Effector memory CD8-positive, alpha-beta T cell (primary cell): ENCODE measurements around the gene PLEKHG3.
A peak's percentile ranks its signal among the peaks of the same experiment; 100 is the strongest.

Source experiments
- ATAC-seq: fragments of 150-1000 bp; cut with Tn5 transposase; replicated peaks from 2 replicates; pipeline ENCODE4 v1.10.0; 2021; ENCODE audit warnings: mild to moderate bottlenecking, moderate library complexity
- DNase-seq, 3 experiments: peaks; one replicate each; pipeline ENCODE4 v3.0.0; 2021
- H3K27ac Mint-ChIP-seq, 2 donors: one replicate each; pipeline ENCODE4 v1.8.0; 2022; ENCODE audit warnings: mild to moderate bottlenecking in 2 of 2, mixed read lengths in 2 of 2, moderate library complexity in 2 of 2
- H3K27me3 Mint-ChIP-seq, 2 donors: one replicate each; pipeline ENCODE4 v1.8.0; 2022; ENCODE audit warnings: mixed read lengths in 2 of 2
- H3K36me3 Mint-ChIP-seq: one replicate; pipeline ENCODE4 v1.8.0; 2022; ENCODE audit warnings: mild to moderate bottlenecking, moderate library complexity, mixed read lengths; ENCODE audit not compliant: insufficient read depth
- H3K4me1 Mint-ChIP-seq, 2 donors: one replicate each; pipeline ENCODE4 v1.8.0; 2022; ENCODE audit warnings: low read depth in 2 of 2, mixed read lengths in 2 of 2
- H3K4me3 Mint-ChIP-seq, 2 donors: one replicate each; pipeline ENCODE4 v1.8.0; 2022; ENCODE audit warnings: mild to moderate bottlenecking in 2 of 2, mixed read lengths in 2 of 2, moderate library complexity in 2 of 2
- H3K9me3 Mint-ChIP-seq, 2 donors: one replicate each; pipeline ENCODE4 v1.8.0; 2022; ENCODE audit warnings: mixed read lengths in 2 of 2

PLEKHG3 gene

GRCh38 chr14:64728856-64729255, 24.6 kb downstream of the PLEKHG3 start:
- Mint-ChIP-seq H3K9me3 (no peaks in the 10 kb centered on the region), H3K4me1 (peaks cover 49 to 75% of the 10 kb centered on the region in 2 donors), H3K27me3 (no peaks in the 10 kb centered on the region), H3K36me3 (peaks cover 54% of the 10 kb centered on the region), H3K4me3 (peak overlapping the region in 1 of 2 donors; percentile 55), H3K27ac (peak overlapping the region; percentile 91 to 93)
- no peak for DNase-seq
- no peak for ATAC-seq

- H3K4me3 Mint-ChIP-seq = peak overlapping the region; percentile 7 to 19
- peak overlapping the region; percentile 91 to 93 for H3K27ac Mint-ChIP-seq
- DNase-seq = no peak
- peaks cover 48 to 72% of the 10 kb centered on the region in 2 donors for H3K4me1 Mint-ChIP-seq
- peaks cover 51% of the 10 kb centered on the region for H3K36me3 Mint-ChIP-seq
- H3K9me3 Mint-ChIP-seq = no peaks in the 10 kb centered on the region
- no peaks in the 10 kb centered on the region for H3K27me3 Mint-ChIP-seq
- ATAC-seq = no peak
These were observed 25.3 kb downstream of the PLEKHG3 start for GRCh38 chr14:64729386-64730060.

- H3K27ac Mint-ChIP-seq = peak overlapping the region; percentile 91 to 93
These were observed 25.8 kb downstream of the PLEKHG3 start for GRCh38 chr14:64730061-64730440.

GRCh38 chr14:64730681-64731080, 26.5 kb downstream of the PLEKHG3 start:
- DNase-seq = no peak
- Mint-ChIP-seq H3K27ac (peak overlapping the region; percentile 91 to 93), H3K4me1 (peaks cover 49 to 71% of the 10 kb centered on the region in 2 donors)

More at GRCh38 chr14:64730061-64730440, 25.8 kb downstream of the PLEKHG3 start:
- no peak for ATAC-seq
- Mint-ChIP-seq H3K36me3 (peaks cover 51% of the 10 kb centered on the region), H3K27me3 (no peaks in the 10 kb centered on the region), H3K4me3 (peak overlapping the region in 1 of 2 donors; percentile 19), H3K9me3 (no peaks in the 10 kb centered on the region), H3K4me1 (peaks cover 47 to 72% of the 10 kb centered on the region in 2 donors)
- DNase-seq = no peak

GRCh38 chr14:64731141-64731581, 26.9 kb downstream of the PLEKHG3 start:
- Mint-ChIP-seq H3K4me1 (peaks cover 44 to 66% of the 10 kb centered on the region in 2 donors), H3K36me3 (peaks cover 51% of the 10 kb centered on the region), H3K4me3 (no peak overlapping the region), H3K27ac (peak overlapping the region; percentile 54 to 91), H3K27me3 (no peaks in the 10 kb centered on the region), H3K9me3 (no peaks in the 10 kb centered on the region)
- DNase-seq (no peak), ATAC-seq (no peak)

More at GRCh38 chr14:64730681-64731080, 26.5 kb downstream of the PLEKHG3 start:
- Mint-ChIP-seq H3K4me3 (no peak overlapping the region), H3K27me3 (no peaks in the 10 kb centered on the region), H3K36me3 (peaks cover 51% of the 10 kb centered on the region), H3K9me3 (no peaks in the 10 kb centered on the region)
- ATAC-seq = no peak

GRCh38 chr14:64732066-64732465, 27.8 kb downstream of the PLEKHG3 start:
- ATAC-seq = no peak
- Mint-ChIP-seq H3K4me1 (peaks cover 44 to 57% of the 10 kb centered on the region in 2 donors), H3K36me3 (peaks cover 48% of the 10 kb centered on the region), H3K9me3 (no peaks in the 10 kb centered on the region), H3K4me3 (no peak overlapping the region), H3K27me3 (no peaks in the 10 kb centered on the region), H3K27ac (peak overlapping the region in 1 of 2 donors; percentile 54)
- no peak for DNase-seq

GRCh38 chr14:64732536-64733120, 28.4 kb downstream of the PLEKHG3 start:
- Mint-ChIP-seq H3K4me3 (no peak overlapping the region), H3K4me1 (peaks cover 40 to 54% of the 10 kb centered on the region in 2 donors)

GRCh38 chr14:64733321-64733720, 29.1 kb downstream of the PLEKHG3 start:
- ATAC-seq (no peak), DNase-seq (no peak)
- H3K27ac Mint-ChIP-seq = peak overlapping the region; percentile 94 to 97
- peaks cover 38 to 47% of the 10 kb centered on the region in 2 donors for H3K4me1 Mint-ChIP-seq
- no peaks in the 10 kb centered on the region for H3K9me3 Mint-ChIP-seq
- peaks cover 40% of the 10 kb centered on the region for H3K36me3 Mint-ChIP-seq
- H3K27me3 Mint-ChIP-seq = no peaks in the 10 kb centered on the region
- peak overlapping the region; percentile 1 to 46 for H3K4me3 Mint-ChIP-seq

More at GRCh38 chr14:64732536-64733120, 28.4 kb downstream of the PLEKHG3 start:
- Mint-ChIP-seq H3K9me3 (no peaks in the 10 kb centered on the region), H3K27me3 (no peaks in the 10 kb centered on the region), H3K27ac (peak overlapping the region; percentile 28 to 97), H3K36me3 (peaks cover 47% of the 10 kb centered on the region)
- ATAC-seq (no peak), DNase-seq (no peak)

GRCh38 chr14:64733899-64734298, 29.7 kb downstream of the PLEKHG3 start:
- no peaks in the 10 kb centered on the region for H3K27me3 Mint-ChIP-seq
- H3K4me1 Mint-ChIP-seq = peaks cover 38 to 41% of the 10 kb centered on the region in 2 donors
- peaks cover 34% of the 10 kb centered on the region for H3K36me3 Mint-ChIP-seq
- DNase-seq (no peak), ATAC-seq (peak; percentile 77)
- H3K4me3 Mint-ChIP-seq = peak overlapping the region; percentile 1 to 46
- no peaks in the 10 kb centered on the region for H3K9me3 Mint-ChIP-seq
- peak overlapping the region; percentile 94 to 97 for H3K27ac Mint-ChIP-seq

- peak overlapping the region; percentile 58 to 67 for H3K4me3 Mint-ChIP-seq
- peak; percentile 76 for ATAC-seq
- no peak for DNase-seq
- peaks cover 34% of the 10 kb centered on the region for H3K36me3 Mint-ChIP-seq
- no peaks in the 10 kb centered on the region for H3K9me3 Mint-ChIP-seq
- H3K4me1 Mint-ChIP-seq = peaks cover 28 to 33% of the 10 kb centered on the region in 2 donors
- H3K27ac Mint-ChIP-seq = peak overlapping the region; percentile 94 to 97
- H3K27me3 Mint-ChIP-seq = no peaks in the 10 kb centered on the region
These were observed 30.8 kb downstream of the PLEKHG3 start for GRCh38 chr14:64734990-64735389.

GRCh38 chr14:64736271-64737169, 32.3 kb downstream of the PLEKHG3 start:
- Mint-ChIP-seq H3K4me3 (no peak overlapping the region), H3K27me3 (no peaks in the 10 kb centered on the region), H3K9me3 (no peaks in the 10 kb centered on the region), H3K27ac (peak overlapping the region in 1 of 2 donors; percentile 97), H3K36me3 (peaks cover 42% of the 10 kb centered on the region), H3K4me1 (peaks cover 26 to 33% of the 10 kb centered on the region in 2 donors)
- DNase-seq (no peak), ATAC-seq (no peak)

GRCh38 chr14:64737391-64738280, 33.4 kb downstream of the PLEKHG3 start:
- Mint-ChIP-seq H3K9me3 (no peaks in the 10 kb centered on the region), H3K27ac (peak overlapping the region in 1 of 2 donors; percentile 70), H3K36me3 (peaks cover 45% of the 10 kb centered on the region), H3K4me3 (no peak overlapping the region), H3K4me1 (peaks cover 24 to 33% of the 10 kb centered on the region in 2 donors), H3K27me3 (no peaks in the 10 kb centered on the region)
- DNase-seq = no peak
- no peak for ATAC-seq
